Cardiac atrium fibroblast (primary cell): Measurements from ENCODE around the gene HLA-G. TPM values are rescaled to one million over a fixed set of nuclear protein-coding genes. Genes with fewer than 3 reads are reported as not detected.

Experiments
- total RNA-seq: library from RNA; depleted of rRNA; stranded (reverse); fragments of >200 nt; gene quantifications from 2 replicates; pipeline ENCODE4 v1.2.3, GENCODE V29; 2015

HLA-G gene
- not detected in 2 replicates for total RNA-seq

GRCh38 chr6:29827579-29828470, at the start of gene HLA-G:
TSS of gene HLA-G (plus strand) at chr6:29827825. CDS start at chr6:29827845, 20 bp downstream.

Other genes starting within 250 kb of the HLA-G start
- gene OR2H2, start 242.7 kb upstream of the HLA-G start, total RNA-seq, result not detected in 2 replicates
- gene GABBR1, start 194.6 kb upstream of the HLA-G start, total RNA-seq, result 10.4 and 17.1 TPM in 2 replicates
- gene MOG, start 170.7 kb upstream of the HLA-G start, total RNA-seq, result not detected in 2 replicates
- gene ZFP57, start 146.7 kb upstream of the HLA-G start, total RNA-seq, result not detected in 2 replicates
- 7.6 and 9.6 TPM in 2 replicates for gene HLA-F, start 104.4 kb upstream of the HLA-G start, total RNA-seq
- 528 and 669 TPM in 2 replicates for gene HLA-A, start 114.7 kb downstream of the HLA-G start, total RNA-seq
- 10.7 and 15.7 TPM in 2 replicates for gene POLR1H, start 233.4 kb downstream of the HLA-G start, total RNA-seq
- gene PPP1R11, start 239.4 kb downstream of the HLA-G start, total RNA-seq, result 34.3 and 35.5 TPM in 2 replicates
- gene RNF39, start 247.9 kb downstream of the HLA-G start, total RNA-seq, result not detected in 2 replicates